Vagina (tissue), 2 donors: ENCODE results near the gene HGD. TPM values are rescaled to one million over a fixed set of nuclear protein-coding genes. Genes with fewer than 3 reads are reported as not detected.

Experiments used
- DNase-seq, 2 donors: peaks; one replicate each; pipeline ENCODE4 v3.0.0-alpha.2; 2017; ENCODE audit errors: extremely low spot score in 2 of 2
- H3K27ac ChIP-seq: fragments of 200-600 bp; sonication (generic); one replicate; pipeline ENCODE4 v1.5.1; 2019
- H3K27me3 ChIP-seq: fragments of 200-600 bp; sonication (generic); one replicate; pipeline ENCODE4 v1.5.1; 2019
- H3K36me3 ChIP-seq, 2 donors: fragments of 200-600 bp; sonication (generic); one replicate each; pipeline ENCODE4 v1.5.1; 2017 to 2019
- H3K4me1 ChIP-seq: fragments of 200-600 bp; sonication (generic); one replicate; pipeline ENCODE4 v1.5.1; 2019
- H3K4me3 ChIP-seq, 2 donors: fragments of 200-600 bp; sonication (generic); 1 replicate in 1 of 2; 2 replicates in 1 of 2; pipeline ENCODE4 v1.5.1; 2016 to 2019
- H3K9me3 ChIP-seq: fragments of 200-600 bp; sonication (generic); one replicate; pipeline ENCODE4 v1.5.1; 2019
- POLR2A ChIP-seq, 2 donors: fragments of 450-650 bp; IDR thresholded peaks; one replicate each; pipeline ENCODE4 v1.6.1; 2017; ENCODE audit warnings: antibody characterized with exemption in 2 of 2, mild to moderate bottlenecking in 2 of 2, moderate library complexity in 2 of 2
- POLR2AphosphoS5 ChIP-seq, 2 donors: sonication (generic); formaldehyde crosslinking; IDR thresholded peaks; one replicate each; pipeline ENCODE4 v1.9.0; 2017; ENCODE audit warnings: antibody characterized with exemption in 2 of 2, mild to moderate bottlenecking in 2 of 2, low read depth in 1 of 2; ENCODE audit not compliant: insufficient read depth in 1 of 2
- intact Hi-C: fragments of 100-400 bp; cut with DNase I; formaldehyde crosslinking; loops from one replicate; pipeline ENCODE4 v1.15.1; 2023
- total RNA-seq: library from RNA; depleted of rRNA; stranded (reverse); fragments of >200 nt; gene quantifications from one replicate; pipeline ENCODE4 v1.2.3, GENCODE V29; 2016
- TF ChIP-seq, protein P1 (sequence below), 3 experiments: fragments of 450-650 bp in 2 of 3; fragments of 200-600 bp in 1 of 3; sonication (generic) in 1 of 3; IDR thresholded peaks; one replicate each; pipeline ENCODE4 v1.5.1; 2017 to 2019; ENCODE audit warnings: antibody characterized with exemption in 3 of 3, mild to moderate bottlenecking in 2 of 3, moderate library complexity in 2 of 3

The HGD gene
- total RNA-seq, 1 donor from 2014 or later = not detected

GRCh38 chr3:120646771-120647432 is 35.1 kb downstream of the HGD start:
- Histone ChIP-seq H3K4me3 (no peak overlapping the region), H3K27me3 (no peaks in the 10 kb centered on the region), H3K27ac (no peak overlapping the region), H3K9me3 (no peaks in the 10 kb centered on the region), H3K36me3 (no peaks in the 10 kb centered on the region), H3K4me1 (no peaks in the 10 kb centered on the region)
- DNase-seq = no peak
- TF ChIP-seq POLR2AphosphoS5 (IDR thresholded peaks at IDR 0.05; ENCODE audit: insufficient read depth in 1 of 2, low read depth in 1 of 2) (no peak), POLR2A (IDR thresholded peaks at IDR 0.05) (no peak)
- TF ChIP-seq, protein P1, sequence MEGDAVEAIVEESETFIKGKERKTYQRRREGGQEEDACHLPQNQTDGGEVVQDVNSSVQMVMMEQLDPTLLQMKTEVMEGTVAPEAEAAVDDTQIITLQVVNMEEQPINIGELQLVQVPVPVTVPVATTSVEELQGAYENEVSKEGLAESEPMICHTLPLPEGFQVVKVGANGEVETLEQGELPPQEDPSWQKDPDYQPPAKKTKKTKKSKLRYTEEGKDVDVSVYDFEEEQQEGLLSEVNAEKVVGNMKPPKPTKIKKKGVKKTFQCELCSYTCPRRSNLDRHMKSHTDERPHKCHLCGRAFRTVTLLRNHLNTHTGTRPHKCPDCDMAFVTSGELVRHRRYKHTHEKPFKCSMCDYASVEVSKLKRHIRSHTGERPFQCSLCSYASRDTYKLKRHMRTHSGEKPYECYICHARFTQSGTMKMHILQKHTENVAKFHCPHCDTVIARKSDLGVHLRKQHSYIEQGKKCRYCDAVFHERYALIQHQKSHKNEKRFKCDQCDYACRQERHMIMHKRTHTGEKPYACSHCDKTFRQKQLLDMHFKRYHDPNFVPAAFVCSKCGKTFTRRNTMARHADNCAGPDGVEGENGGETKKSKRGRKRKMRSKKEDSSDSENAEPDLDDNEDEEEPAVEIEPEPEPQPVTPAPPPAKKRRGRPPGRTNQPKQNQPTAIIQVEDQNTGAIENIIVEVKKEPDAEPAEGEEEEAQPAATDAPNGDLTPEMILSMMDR (IDR thresholded peaks at IDR 0.05) = no peak
- intact Hi-C loops = no loop called here

GRCh38 chr3:120645083-120645845 is 36.8 kb downstream of the HGD start:
- H3K27ac ChIP-seq = no peak overlapping the region
- H3K9me3 ChIP-seq = no peaks in the 10 kb centered on the region
- no peak overlapping the region for H3K4me3 ChIP-seq
- intact Hi-C loops = no loop called here
- no peaks in the 10 kb centered on the region for H3K27me3 ChIP-seq
- no peaks in the 10 kb centered on the region for H3K4me1 ChIP-seq
- no peak for TF ChIP-seq POLR2AphosphoS5 (IDR thresholded peaks at IDR 0.05; ENCODE audit: insufficient read depth in 1 of 2, low read depth in 1 of 2)
- no peak for TF ChIP-seq POLR2A (IDR thresholded peaks at IDR 0.05)
- TF ChIP-seq, protein P1 (IDR thresholded peaks at IDR 0.05) = no peak
- H3K36me3 ChIP-seq = no peaks in the 10 kb centered on the region
- no peak for DNase-seq

- no peak overlapping the region for H3K4me3 ChIP-seq
Measured at GRCh38 chr3:120642368-120642948, 39.6 kb downstream of the HGD start.

GRCh38 chr3:120641696-120642246 is 40.3 kb downstream of the HGD start:
- intact Hi-C loops = no loop called here
- no peak for TF ChIP-seq POLR2A (IDR thresholded peaks at IDR 0.05)
- TF ChIP-seq POLR2AphosphoS5 (IDR thresholded peaks at IDR 0.05; ENCODE audit: insufficient read depth in 1 of 2, low read depth in 1 of 2) = no peak
- TF ChIP-seq, protein P1 (IDR thresholded peaks at IDR 0.05) = no peak
- DNase-seq = no peak
- Histone ChIP-seq H3K36me3 (no peaks in the 10 kb centered on the region), H3K9me3 (no peaks in the 10 kb centered on the region), H3K27ac (no peak overlapping the region), H3K27me3 (no peaks in the 10 kb centered on the region), H3K4me1 (no peaks in the 10 kb centered on the region), H3K4me3 (no peak overlapping the region)

More at GRCh38 chr3:120642368-120642948, 39.6 kb downstream of the HGD start:
- DNase-seq = no peak
- Histone ChIP-seq H3K27me3 (no peaks in the 10 kb centered on the region), H3K36me3 (no peaks in the 10 kb centered on the region), H3K27ac (no peak overlapping the region), H3K4me1 (no peaks in the 10 kb centered on the region), H3K9me3 (no peaks in the 10 kb centered on the region)
- TF ChIP-seq, protein P1 (IDR thresholded peaks at IDR 0.05) = no peak
- no peak for TF ChIP-seq POLR2AphosphoS5 (IDR thresholded peaks at IDR 0.05; ENCODE audit: insufficient read depth in 1 of 2, low read depth in 1 of 2)
- TF ChIP-seq POLR2A (IDR thresholded peaks at IDR 0.05) = no peak
- intact Hi-C loops = no loop called here
